Mammary epithelial cell (primary cell): Measurements from ENCODE around the gene CC2D2A.

Experiments used
- EZH2 ChIP-seq: IDR thresholded peaks from 2 replicates; pipeline ENCODE4 v1.6.1; 2012; ENCODE audit warnings: low read length, inconsistent platforms, borderline replicate concordance
- TF ChIP-seq, protein P1 (sequence below), 2 donors: IDR thresholded peaks in 1 of 2; conservative IDR thresholded peaks in 1 of 2; 2 replicates each; pipeline ENCODE4 v1.5.1; 2011 to 2012; ENCODE audit warnings: inconsistent platforms in 2 of 2, low read length in 2 of 2, mild to moderate bottlenecking in 2 of 2, control low read depth in 1 of 2, low read depth in 1 of 2; ENCODE audit not compliant: insufficient read depth in 1 of 2; ENCODE audit errors: extremely low read depth in 1 of 2

DNA sequence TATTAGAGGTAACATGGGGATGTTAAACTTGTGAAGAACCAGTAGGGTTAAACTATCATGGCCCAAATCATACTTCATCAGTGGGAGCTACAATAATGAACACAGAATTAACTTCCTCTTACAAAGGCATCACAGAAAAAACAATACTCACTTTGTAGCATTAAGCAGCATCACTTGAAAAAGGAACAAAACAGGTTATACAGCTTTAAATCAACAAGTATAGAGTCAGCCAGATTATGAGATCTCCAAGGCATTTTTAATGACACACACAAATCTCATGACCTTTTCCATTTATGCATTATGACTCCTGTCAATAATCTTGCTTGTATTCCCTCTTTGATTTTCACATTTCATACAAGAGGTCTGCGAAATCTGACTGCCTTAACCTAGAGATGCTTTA is 167.1 kb downstream of the CC2D2A start:
- TF ChIP-seq, protein P1, sequence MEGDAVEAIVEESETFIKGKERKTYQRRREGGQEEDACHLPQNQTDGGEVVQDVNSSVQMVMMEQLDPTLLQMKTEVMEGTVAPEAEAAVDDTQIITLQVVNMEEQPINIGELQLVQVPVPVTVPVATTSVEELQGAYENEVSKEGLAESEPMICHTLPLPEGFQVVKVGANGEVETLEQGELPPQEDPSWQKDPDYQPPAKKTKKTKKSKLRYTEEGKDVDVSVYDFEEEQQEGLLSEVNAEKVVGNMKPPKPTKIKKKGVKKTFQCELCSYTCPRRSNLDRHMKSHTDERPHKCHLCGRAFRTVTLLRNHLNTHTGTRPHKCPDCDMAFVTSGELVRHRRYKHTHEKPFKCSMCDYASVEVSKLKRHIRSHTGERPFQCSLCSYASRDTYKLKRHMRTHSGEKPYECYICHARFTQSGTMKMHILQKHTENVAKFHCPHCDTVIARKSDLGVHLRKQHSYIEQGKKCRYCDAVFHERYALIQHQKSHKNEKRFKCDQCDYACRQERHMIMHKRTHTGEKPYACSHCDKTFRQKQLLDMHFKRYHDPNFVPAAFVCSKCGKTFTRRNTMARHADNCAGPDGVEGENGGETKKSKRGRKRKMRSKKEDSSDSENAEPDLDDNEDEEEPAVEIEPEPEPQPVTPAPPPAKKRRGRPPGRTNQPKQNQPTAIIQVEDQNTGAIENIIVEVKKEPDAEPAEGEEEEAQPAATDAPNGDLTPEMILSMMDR (conservative IDR thresholded peaks at IDR 0.05 in 1 of 2, IDR thresholded peaks at IDR 0.05 in 1 of 2; ENCODE audit: extremely low read depth in 1 of 2, insufficient read depth in 1 of 2, low read depth in 1 of 2, low read length in 2 of 2): no peak
- TF ChIP-seq EZH2: no peak
